Endothelial cell (in vitro differentiated cells): Measurements from ENCODE around the gene RAB1B. TPM values are rescaled to one million over a fixed set of nuclear protein-coding genes. Genes with fewer than 3 reads are reported as not detected.
A peak's percentile ranks its signal among the peaks of the same experiment; 100 is the strongest.

Experiments
- DNase-seq: peaks from one replicate; pipeline ENCODE4 v3.0.0; 2021; ENCODE audit warnings: low spot score
- H3K27ac Mint-ChIP-seq: one replicate; pipeline ENCODE4 v1.8.0; 2021; ENCODE audit warnings: mixed read lengths, inconsistent platforms; ENCODE audit not compliant: unreplicated experiment
- H3K27me3 Mint-ChIP-seq: one replicate; pipeline ENCODE4 v1.8.0; 2021; ENCODE audit warnings: mild to moderate bottlenecking, moderate library complexity, mixed read lengths, inconsistent platforms; ENCODE audit not compliant: unreplicated experiment
- H3K36me3 Mint-ChIP-seq: one replicate; pipeline ENCODE4 v1.8.0; 2021; ENCODE audit warnings: mild to moderate bottlenecking, low read depth, mixed read lengths, inconsistent platforms; ENCODE audit not compliant: unreplicated experiment
- H3K4me1 Mint-ChIP-seq: one replicate; pipeline ENCODE4 v1.8.0; 2021; ENCODE audit warnings: mild to moderate bottlenecking, mixed read lengths, inconsistent platforms; ENCODE audit not compliant: unreplicated experiment
- H3K4me3 Mint-ChIP-seq: one replicate; pipeline ENCODE4 v1.8.0; 2021; ENCODE audit warnings: mild to moderate bottlenecking, mixed read lengths, inconsistent platforms; ENCODE audit not compliant: unreplicated experiment
- H3K9me3 Mint-ChIP-seq: one replicate; pipeline ENCODE4 v1.8.0; 2021; ENCODE audit warnings: mixed read lengths, inconsistent platforms; ENCODE audit not compliant: unreplicated experiment
- CTCF ChIP-seq: fragments of 200-600 bp; sonication (generic); IDR thresholded peaks from one replicate; pipeline ENCODE4 v1.5.0; 2021; ENCODE audit warnings: antibody characterized with exemption; ENCODE audit not compliant: unreplicated experiment
- total RNA-seq: library from RNA; stranded (reverse); fragmentation: NEBNext Ultra II Directional; extraction: Animal tissue kit (Norgen Biotek cat#: 25700); gene quantifications from one replicate; pipeline ENCODE4 v1.2.1, GENCODE V29; 2021; ENCODE audit not compliant: unreplicated experiment

The RAB1B gene
- total RNA-seq, 1 donor from 2014 or later = 189 TPM

GRCh38 chr11:66278363-66279091 lies 10.1 kb downstream of the RAB1B start:
- Mint-ChIP-seq H3K36me3 (peaks cover 17% of the 10 kb centered on the region), H3K27ac (no peak overlapping the region), H3K9me3 (no peaks in the 10 kb centered on the region), H3K27me3 (peaks cover 24% of the 10 kb centered on the region), H3K4me3 (no peak overlapping the region), H3K4me1 (peaks cover 11% of the 10 kb centered on the region)
- no peak for DNase-seq
- TF ChIP-seq CTCF = no peak

- Mint-ChIP-seq H3K27me3 (peaks cover 21% of the 10 kb centered on the region), H3K4me3 (peak overlapping the region; percentile 35), H3K9me3 (no peaks in the 10 kb centered on the region), H3K4me1 (peaks cover 11% of the 10 kb centered on the region), H3K27ac (peak overlapping the region; percentile 75), H3K36me3 (peaks cover 11% of the 10 kb centered on the region)
- DNase-seq = no peak
- TF ChIP-seq CTCF = no peak
Observed at GRCh38 chr11:66279092-66279734, 10.8 kb downstream of the RAB1B start.

GRCh38 chr11:66280428-66280827 lies 12.0 kb downstream of the RAB1B start:
- Mint-ChIP-seq H3K4me3 (no peak overlapping the region), H3K27me3 (peaks cover 19% of the 10 kb centered on the region)
- TF ChIP-seq CTCF = no peak

GRCh38 chr11:66281001-66281400 lies 12.6 kb downstream of the RAB1B start:
- Mint-ChIP-seq H3K4me3 (peak overlapping the region; percentile 56), H3K4me1 (peaks cover 11% of the 10 kb centered on the region), H3K27ac (peak overlapping the region; percentile 93), H3K36me3 (peaks cover 8% of the 10 kb centered on the region), H3K27me3 (peaks cover 17% of the 10 kb centered on the region), H3K9me3 (no peaks in the 10 kb centered on the region)
- TF ChIP-seq CTCF = no peak
- DNase-seq = no peak

More at GRCh38 chr11:66280428-66280827, 12.0 kb downstream of the RAB1B start:
- peaks cover 11% of the 10 kb centered on the region for H3K4me1 Mint-ChIP-seq
- H3K9me3 Mint-ChIP-seq = no peaks in the 10 kb centered on the region
- H3K36me3 Mint-ChIP-seq = peaks cover 8% of the 10 kb centered on the region
- no peak overlapping the region for H3K27ac Mint-ChIP-seq
- no peak for DNase-seq
